Astrocyte (in vitro differentiated cells and primary cell): ENCODE data around the gene PYGO2. TPM values are rescaled to one million over a fixed set of nuclear protein-coding genes. Genes with fewer than 3 reads are reported as not detected.

Source experiments
- DNase-seq: peaks from one replicate; pipeline ENCODE4 v3.0.0-alpha.2; 2010; ENCODE audit warnings: low read depth
- FAIRE-seq: peaks from 2 replicates; lab custom pipeline; 2011; peaks lifted over from hg19 to GRCh38; lab: Jason Lieb, UNC
- H2AFZ ChIP-seq: 2 replicates; pipeline ENCODE4 v1.6.0; 2012; ENCODE audit warnings: low read depth, low read length, inconsistent platforms
- H3K27ac ChIP-seq: 2 replicates; pipeline ENCODE4 v1.5.1; 2011; ENCODE audit warnings: low read depth, low read length, inconsistent platforms
- H3K27me3 ChIP-seq: 2 replicates; pipeline ENCODE4 v1.6.0; 2011; ENCODE audit warnings: low read length, inconsistent platforms; ENCODE audit not compliant: insufficient read depth
- H3K36me3 ChIP-seq: 2 replicates; pipeline ENCODE4 v1.5.1; 2011; ENCODE audit warnings: low read length, inconsistent platforms; ENCODE audit not compliant: insufficient read depth
- H3K4me1 ChIP-seq: 2 replicates; pipeline ENCODE4 v1.5.1; 2011; ENCODE audit warnings: low read length, inconsistent platforms; ENCODE audit not compliant: insufficient read depth
- H3K4me2 ChIP-seq: 2 replicates; pipeline ENCODE4 v1.6.0; 2012; ENCODE audit warnings: low read length, inconsistent platforms
- H3K4me3 ChIP-seq: 2 replicates; pipeline ENCODE4 v1.5.1; 2011; ENCODE audit warnings: low read depth, mild to moderate bottlenecking, low read length, inconsistent platforms; ENCODE audit not compliant: insufficient read depth
- H3K79me2 ChIP-seq: 2 replicates; pipeline ENCODE4 v1.6.0; 2012; ENCODE audit warnings: mild to moderate bottlenecking, low read length, inconsistent platforms; ENCODE audit not compliant: insufficient read depth
- H3K9ac ChIP-seq: 2 replicates; pipeline ENCODE4 v1.6.0; 2012; ENCODE audit warnings: mild to moderate bottlenecking, low read length, inconsistent platforms
- H3K9me3 ChIP-seq: 2 replicates; pipeline ENCODE4 v1.5.1; 2012; ENCODE audit warnings: low read depth, mild to moderate bottlenecking, low read length, inconsistent platforms; ENCODE audit not compliant: insufficient read depth
- H4K20me1 ChIP-seq: 2 replicates; pipeline ENCODE4 v1.6.0; 2012; ENCODE audit warnings: low read length, inconsistent platforms; ENCODE audit not compliant: insufficient read depth
- H3K27ac Mint-ChIP-seq: one replicate; pipeline ENCODE4 v1.8.0; 2021; ENCODE audit warnings: mild to moderate bottlenecking, mixed read lengths; ENCODE audit not compliant: unreplicated experiment
- H3K27me3 Mint-ChIP-seq: one replicate; pipeline ENCODE4 v1.8.0; 2021; ENCODE audit warnings: low read depth, mixed read lengths; ENCODE audit not compliant: unreplicated experiment
- H3K36me3 Mint-ChIP-seq: one replicate; pipeline ENCODE4 v1.8.0; 2021; ENCODE audit warnings: low read depth, mixed read lengths; ENCODE audit not compliant: unreplicated experiment
- H3K4me1 Mint-ChIP-seq: one replicate; pipeline ENCODE4 v1.8.0; 2021; ENCODE audit warnings: low read depth, mixed read lengths; ENCODE audit not compliant: unreplicated experiment
- H3K4me3 Mint-ChIP-seq: one replicate; pipeline ENCODE4 v1.8.0; 2021; ENCODE audit warnings: mild to moderate bottlenecking, moderate library complexity, mixed read lengths; ENCODE audit not compliant: unreplicated experiment
- H3K9me3 Mint-ChIP-seq: one replicate; pipeline ENCODE4 v1.8.0; 2021; ENCODE audit warnings: mild to moderate bottlenecking, mixed read lengths; ENCODE audit not compliant: unreplicated experiment
- EZH2 ChIP-seq: IDR thresholded peaks from 2 replicates; pipeline ENCODE4 v1.6.1; 2012; ENCODE audit warnings: mild to moderate bottlenecking, low read length, inconsistent platforms; ENCODE audit not compliant: insufficient read depth
- total RNA-seq: library from RNA; stranded (reverse); gene quantifications from 2 replicates; pipeline ENCODE4 v1.2.1, GENCODE V29; 2021
- TF ChIP-seq, protein P1 (sequence below): IDR thresholded peaks from 2 replicates; pipeline ENCODE4 v1.5.1; 2011; ENCODE audit warnings: low read depth, mild to moderate bottlenecking, inconsistent platforms, low read length, moderate library complexity; ENCODE audit not compliant: insufficient read depth

PYGO2 gene
- total RNA-seq, 1 donor from 2014 or later = 21.8 TPM

- Histone ChIP-seq H3K9ac (peak overlapping the region; percentile 48), H3K36me3 (no peaks in the 10 kb centered on the region), H4K20me1 (no peaks in the 10 kb centered on the region), H3K27me3 (no peaks in the 10 kb centered on the region), H3K4me1 (peaks cover 21% of the 10 kb centered on the region), H3K79me2 (peaks cover 19% of the 10 kb centered on the region), H2AFZ (peak overlapping the region; percentile 29), H3K4me2 (peak overlapping the region; percentile 92), H3K27ac (peak overlapping the region; percentile 10), H3K9me3 (no peaks in the 10 kb centered on the region), H3K4me3 (peak overlapping the region; percentile 49)
- H3K9me3 Mint-ChIP-seq = no peaks in the 10 kb centered on the region
- TF ChIP-seq EZH2 = no peak
- TF ChIP-seq, protein P1, sequence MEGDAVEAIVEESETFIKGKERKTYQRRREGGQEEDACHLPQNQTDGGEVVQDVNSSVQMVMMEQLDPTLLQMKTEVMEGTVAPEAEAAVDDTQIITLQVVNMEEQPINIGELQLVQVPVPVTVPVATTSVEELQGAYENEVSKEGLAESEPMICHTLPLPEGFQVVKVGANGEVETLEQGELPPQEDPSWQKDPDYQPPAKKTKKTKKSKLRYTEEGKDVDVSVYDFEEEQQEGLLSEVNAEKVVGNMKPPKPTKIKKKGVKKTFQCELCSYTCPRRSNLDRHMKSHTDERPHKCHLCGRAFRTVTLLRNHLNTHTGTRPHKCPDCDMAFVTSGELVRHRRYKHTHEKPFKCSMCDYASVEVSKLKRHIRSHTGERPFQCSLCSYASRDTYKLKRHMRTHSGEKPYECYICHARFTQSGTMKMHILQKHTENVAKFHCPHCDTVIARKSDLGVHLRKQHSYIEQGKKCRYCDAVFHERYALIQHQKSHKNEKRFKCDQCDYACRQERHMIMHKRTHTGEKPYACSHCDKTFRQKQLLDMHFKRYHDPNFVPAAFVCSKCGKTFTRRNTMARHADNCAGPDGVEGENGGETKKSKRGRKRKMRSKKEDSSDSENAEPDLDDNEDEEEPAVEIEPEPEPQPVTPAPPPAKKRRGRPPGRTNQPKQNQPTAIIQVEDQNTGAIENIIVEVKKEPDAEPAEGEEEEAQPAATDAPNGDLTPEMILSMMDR = no peak
- peaks cover 20% of the 10 kb centered on the region for H3K4me1 Mint-ChIP-seq
- DNase-seq (no peak), FAIRE-seq (no peak)
- peak overlapping the region; percentile 87 for H3K4me3 Mint-ChIP-seq
- peaks cover 3% of the 10 kb centered on the region for H3K36me3 Mint-ChIP-seq
- H3K27me3 Mint-ChIP-seq = no peaks in the 10 kb centered on the region
- H3K27ac Mint-ChIP-seq = peak overlapping the region; percentile 93
These were observed 38.2 kb upstream of the PYGO2 start for GRCh38 chr1:154999571-155000410.

- DNase-seq (no peak), FAIRE-seq (no peak)
- H3K9ac ChIP-seq = peak overlapping the region; percentile 36
- peak overlapping the region; percentile 21 for H3K4me3 ChIP-seq
- Mint-ChIP-seq H3K4me1 (peaks cover 16% of the 10 kb centered on the region), H3K9me3 (no peaks in the 10 kb centered on the region), H3K27me3 (no peaks in the 10 kb centered on the region), H3K4me3 (peak overlapping the region; percentile 71), H3K36me3 (no peaks in the 10 kb centered on the region), H3K27ac (peak overlapping the region; percentile 79)
- TF ChIP-seq, protein P1 = peak; percentile 85
- TF ChIP-seq EZH2 = no peak
- no peaks in the 10 kb centered on the region for H3K9me3 ChIP-seq
- H2AFZ ChIP-seq = no peak overlapping the region
- peaks cover 11% of the 10 kb centered on the region for H3K79me2 ChIP-seq
- H3K36me3 ChIP-seq = no peaks in the 10 kb centered on the region
- H3K4me1 ChIP-seq = peaks cover 13% of the 10 kb centered on the region
- no peaks in the 10 kb centered on the region for H4K20me1 ChIP-seq
- no peaks in the 10 kb centered on the region for H3K27me3 ChIP-seq
- H3K27ac ChIP-seq = no peak overlapping the region
- H3K4me2 ChIP-seq = peak overlapping the region; percentile 92
These were observed 37.4 kb upstream of the PYGO2 start for GRCh38 chr1:154998818-154999570.
